Measurements from ENCODE around the gene PARVA. TPM values are rescaled to one million over a fixed set of nuclear protein-coding genes. Genes with fewer than 3 reads are reported as not detected.

The PARVA gene
- total RNA-seq, 1 experiment from 2014 or later = 29.1 TPM

DNA sequence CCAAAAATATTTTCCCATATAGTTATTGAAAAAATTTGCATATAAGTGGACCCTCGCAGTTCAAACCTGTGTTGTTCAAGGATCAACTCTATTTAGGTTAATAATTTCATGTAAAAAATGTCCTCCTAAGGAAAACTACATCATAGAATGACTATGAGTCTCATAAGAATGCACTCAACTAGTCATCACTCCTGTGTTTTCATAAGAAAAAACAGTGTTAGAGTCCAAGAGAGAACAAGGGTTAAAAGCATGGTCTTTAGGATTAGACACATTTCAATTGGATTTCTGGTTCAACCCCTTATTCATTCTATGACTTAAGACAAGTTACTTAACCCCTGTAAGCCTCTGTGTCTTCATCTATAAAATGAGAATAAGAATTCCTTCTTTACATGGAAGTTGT lies 5.1 kb downstream of the PARVA start:
- BruUV-seq (replicated peaks) = no TSS peak
- in situ Hi-C loops (cut with HindIII; ENCODE audit: low pct_unique_long_range_greater_than_20kb, low sequenced_read_pairs) (no loop called here), intact Hi-C loops (cut with micrococcal nuclease; ENCODE audit: unreplicated experiment) (no loop called here)
- Histone ChIP-seq H3K9me3 (ENCODE audit: control insufficient read depth, insufficient read depth, low read depth, low read length) (no peaks in the 10 kb centered on the region), H3K4me1 (ENCODE audit: control insufficient read depth, insufficient read depth, low read length) (no peaks in the 10 kb centered on the region; the same call in 1 of the 2 replicates), H3K4me3 (ENCODE audit: low read depth in 2 of 2, low read length in 2 of 2) (no peak overlapping the region), H3K27ac (ENCODE audit: low read length) (no peak overlapping the region), H3K27me3 (ENCODE audit: control insufficient read depth, insufficient read depth, low read length) (no peaks in the 10 kb centered on the region), H3K36me3 (ENCODE audit: control insufficient read depth, insufficient read depth, low read length) (no peaks in the 10 kb centered on the region)
- POLR2A ChIA-PET = no interaction called here
- DNase-seq (ENCODE audit: low read depth, low spot score) = no peak
- no peak for TF ChIP-seq CTCF (IDR thresholded peaks at IDR 0.05)
- no peak for TF ChIP-seq POLR2AphosphoS5 (IDR thresholded peaks at IDR 0.05; ENCODE audit: low read depth, low read length)
- no peak for TF ChIP-seq SIN3A (IDR thresholded peaks at IDR 0.05; ENCODE audit: borderline replicate concordance, insufficient read depth, low read depth, low read length)
- no peak for TF ChIP-seq TCF7L2 (IDR thresholded peaks at IDR 0.05; ENCODE audit: low read depth, low read length)
- no peak for TF ChIP-seq REST (IDR thresholded peaks at IDR 0.05; ENCODE audit: insufficient read depth in 1 of 2, low read depth in 2 of 2, low read length in 1 of 2)
- CTCF ChIA-PET = no interaction called here
- ATAC-seq = no peak

DNA sequence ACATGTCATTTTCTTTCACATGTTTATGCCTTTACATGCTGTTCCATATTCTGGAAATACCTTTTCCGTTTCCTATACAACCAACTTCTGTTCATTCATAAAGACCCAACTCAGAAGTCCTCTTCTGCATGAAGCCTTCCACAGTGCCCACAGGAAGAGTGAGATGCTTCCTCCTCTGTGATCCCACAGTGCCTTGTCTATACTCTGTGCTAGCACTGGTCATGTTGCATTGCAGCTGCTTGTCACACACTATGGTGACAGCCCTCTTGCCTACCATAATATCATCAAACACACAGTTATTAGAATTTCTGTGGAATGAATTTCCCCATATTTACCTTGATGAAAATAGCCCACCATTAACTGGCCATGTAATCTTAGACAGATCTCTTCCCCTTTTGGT lies 8.9 kb downstream of the PARVA start:
- no peak overlapping the region for H3K4me3 ChIP-seq (ENCODE audit: low read depth in 2 of 2, low read length in 2 of 2)
- ATAC-seq = no peak
- no peaks in the 10 kb centered on the region for H3K36me3 ChIP-seq (ENCODE audit: control insufficient read depth, insufficient read depth, low read length)
- H3K27ac ChIP-seq (ENCODE audit: low read length) = no peak overlapping the region
- ChIA-PET POLR2A (no interaction called here), CTCF (no interaction called here)
- H3K9me3 ChIP-seq (ENCODE audit: control insufficient read depth, insufficient read depth, low read depth, low read length) = no peaks in the 10 kb centered on the region
- intact Hi-C loops (cut with micrococcal nuclease; ENCODE audit: unreplicated experiment) = no loop called here
- no peak for TF ChIP-seq CTCF (IDR thresholded peaks at IDR 0.05)
- TF ChIP-seq POLR2AphosphoS5 (IDR thresholded peaks at IDR 0.05; ENCODE audit: low read depth, low read length) = no peak
- TF ChIP-seq TCF7L2 (IDR thresholded peaks at IDR 0.05; ENCODE audit: low read depth, low read length) = no peak
- TF ChIP-seq REST (IDR thresholded peaks at IDR 0.05; ENCODE audit: insufficient read depth in 1 of 2, low read depth in 2 of 2, low read length in 1 of 2) = no peak
- no peak for TF ChIP-seq SIN3A (IDR thresholded peaks at IDR 0.05; ENCODE audit: borderline replicate concordance, insufficient read depth, low read depth, low read length)
- no peaks in the 10 kb centered on the region for H3K4me1 ChIP-seq (ENCODE audit: control insufficient read depth, insufficient read depth, low read length)
- in situ Hi-C loops (cut with HindIII; ENCODE audit: low pct_unique_long_range_greater_than_20kb, low sequenced_read_pairs) = no loop called here
- no peak for DNase-seq (ENCODE audit: low read depth, low spot score)
- no TSS peak for BruUV-seq (replicated peaks)
- no peaks in the 10 kb centered on the region for H3K27me3 ChIP-seq (ENCODE audit: control insufficient read depth, insufficient read depth, low read length)

Data from Panc1 (cell line).